HG02840 (cell line): ENCODE results near the gene PELO.
A peak's percentile ranks its signal among the peaks of the same experiment; 100 is the strongest.

Experiments
- ATAC-seq: cut with Tn5 transposase; IDR thresholded peaks from one replicate; pipeline ENCODE4 v1.9.1; 2021; ENCODE audit warnings: mild to moderate bottlenecking, moderate library complexity, moderate number of reproducible peaks; ENCODE audit not compliant: unreplicated experiment, low FRiP score

Gene PELO

DNA sequence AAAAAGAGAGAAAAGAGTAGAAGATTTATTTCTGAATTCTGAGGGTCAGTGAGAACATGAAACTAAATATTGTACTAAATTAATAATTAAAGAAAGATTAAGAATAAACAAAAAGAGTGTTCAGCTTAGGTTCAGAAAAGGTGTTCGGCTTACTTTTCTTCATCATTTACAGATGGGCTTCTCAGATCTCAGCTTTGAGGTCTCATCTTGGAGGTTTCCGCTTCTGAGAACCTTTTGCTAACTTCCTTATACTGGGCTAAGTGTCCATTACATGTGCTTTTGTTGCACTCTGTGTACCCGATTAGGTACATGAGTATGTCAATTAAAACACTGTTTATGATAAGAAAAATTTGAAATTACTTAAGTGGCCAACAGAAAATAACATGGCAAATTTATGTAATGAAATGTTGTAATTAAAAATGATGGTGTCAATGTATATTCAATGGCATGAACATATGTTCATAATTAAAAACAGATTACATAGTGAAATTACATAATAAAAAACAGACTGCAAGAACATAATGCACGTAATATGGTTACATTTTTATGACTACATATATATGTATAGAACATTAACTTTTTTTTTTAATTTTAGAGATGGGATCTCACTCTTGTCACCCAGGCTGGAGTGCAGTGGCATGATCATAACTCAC, 17.3 kb upstream of the PELO start:
- ATAC-seq = no peak

- ATAC-seq = peak; percentile 89
Measured at GRCh38 chr5:52771343-52772039, 16.2 kb upstream of the PELO start.

- ATAC-seq = no peak
Measured at GRCh38 chr5:52772668-52773067, 15.0 kb upstream of the PELO start.

GRCh38 chr5:52773342-52773741, 14.4 kb upstream of the PELO start:
- no peak for ATAC-seq

DNA sequence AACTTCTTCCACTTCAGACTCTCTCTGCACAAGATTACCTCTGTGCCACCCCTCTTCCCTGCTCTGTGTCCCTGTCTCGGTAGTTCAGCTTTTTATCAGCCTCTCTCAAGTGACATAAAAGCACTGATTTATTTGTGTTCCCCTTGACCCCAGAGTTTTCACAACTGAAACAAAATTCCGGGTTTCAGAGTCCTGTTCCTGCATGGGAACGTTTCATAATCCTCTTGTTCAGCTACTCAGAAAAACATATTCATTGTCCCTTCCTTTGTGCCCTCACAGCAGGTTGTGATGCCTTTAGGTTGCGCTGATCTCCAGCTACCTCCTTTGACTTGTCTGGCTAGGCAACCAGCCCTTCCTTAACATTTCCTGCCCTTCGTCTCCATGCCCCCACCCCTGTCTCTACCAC, 13.7 kb upstream of the PELO start:
- no peak for ATAC-seq

DNA sequence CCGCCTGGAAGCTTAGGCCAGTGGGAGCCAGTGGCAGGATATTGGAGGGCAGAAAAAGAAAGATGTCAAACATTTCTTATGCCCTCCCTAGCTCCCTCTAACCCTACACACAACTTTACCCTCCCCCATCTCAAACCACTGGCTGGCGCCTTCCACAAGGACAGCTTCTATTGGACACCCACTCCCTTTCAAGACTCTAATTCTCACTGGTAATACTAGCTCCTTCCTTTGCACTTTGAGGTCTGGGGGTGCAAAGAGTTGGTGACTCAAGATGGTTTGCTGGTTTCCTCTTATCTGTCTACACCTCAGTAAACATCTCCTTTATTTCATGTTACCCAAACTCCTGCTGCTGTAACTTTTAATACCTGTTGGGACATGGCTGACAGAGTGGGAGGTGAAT, 11.6 kb upstream of the PELO start:
- no peak for ATAC-seq

GRCh38 chr5:52777186-52777585, 10.5 kb upstream of the PELO start:
- no peak for ATAC-seq

- ATAC-seq = no peak
Measured at GRCh38 chr5:52778781-52779180, 8.9 kb upstream of the PELO start.

DNA sequence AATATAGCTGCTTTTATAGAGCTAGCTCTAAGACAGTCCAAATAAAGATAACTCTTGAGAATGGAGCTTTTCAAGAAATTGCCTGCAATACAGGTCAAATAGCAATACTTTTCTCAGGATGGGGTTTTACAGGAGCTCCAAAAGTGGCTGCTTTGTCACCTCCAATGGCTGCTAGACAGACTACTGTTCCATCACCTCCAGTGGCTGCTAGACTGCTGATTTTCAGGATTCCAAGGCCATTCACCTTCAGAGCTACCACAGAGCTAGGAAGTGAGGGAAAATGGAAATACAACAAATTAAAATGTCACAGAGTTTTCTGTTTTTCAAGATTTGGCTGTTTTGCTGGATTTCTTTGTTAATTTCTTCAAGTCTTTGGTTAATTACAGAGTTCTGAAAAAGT, 8.5 kb upstream of the PELO start:
- no peak for ATAC-seq

DNA sequence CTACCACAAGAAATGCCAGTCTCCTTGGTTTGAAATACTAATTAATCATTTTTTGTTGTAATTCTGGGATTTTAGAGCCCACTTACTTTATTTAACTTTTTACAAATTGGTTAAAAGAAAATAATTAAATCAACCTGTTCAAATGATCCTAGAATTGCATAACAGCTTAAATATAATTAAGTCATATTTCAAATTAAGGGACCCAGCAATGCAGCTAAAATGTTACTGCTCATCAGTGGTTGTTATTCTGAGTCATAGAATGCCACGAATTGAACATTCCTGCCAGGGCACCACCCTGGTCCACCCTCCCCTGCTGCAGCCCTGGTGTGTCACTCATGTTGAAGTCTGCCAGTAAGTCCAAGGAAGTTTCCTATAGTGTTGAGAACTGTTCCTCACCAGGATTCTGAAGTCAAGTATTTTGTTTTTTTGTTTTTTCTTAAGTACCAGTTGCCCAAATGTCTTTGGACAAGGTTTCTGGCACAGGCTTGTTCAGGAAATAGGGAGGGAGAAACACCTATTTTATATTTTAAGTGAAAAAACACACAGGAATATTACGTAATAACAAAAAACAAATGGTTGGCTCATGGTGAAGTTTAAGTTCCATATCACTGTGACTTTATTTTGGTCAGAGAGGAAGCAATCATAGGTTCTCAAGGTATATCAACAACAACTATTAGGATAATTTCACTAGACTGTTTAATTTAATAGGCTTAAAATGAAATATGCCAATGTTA, 4.3 kb upstream of the PELO start:
- no peak for ATAC-seq

GRCh38 chr5:52784737-52785136, 3.0 kb upstream of the PELO start:
- ATAC-seq = no peak

GRCh38 chr5:52786391-52786790, 1.3 kb upstream of the PELO start:
- ATAC-seq = no peak

DNA sequence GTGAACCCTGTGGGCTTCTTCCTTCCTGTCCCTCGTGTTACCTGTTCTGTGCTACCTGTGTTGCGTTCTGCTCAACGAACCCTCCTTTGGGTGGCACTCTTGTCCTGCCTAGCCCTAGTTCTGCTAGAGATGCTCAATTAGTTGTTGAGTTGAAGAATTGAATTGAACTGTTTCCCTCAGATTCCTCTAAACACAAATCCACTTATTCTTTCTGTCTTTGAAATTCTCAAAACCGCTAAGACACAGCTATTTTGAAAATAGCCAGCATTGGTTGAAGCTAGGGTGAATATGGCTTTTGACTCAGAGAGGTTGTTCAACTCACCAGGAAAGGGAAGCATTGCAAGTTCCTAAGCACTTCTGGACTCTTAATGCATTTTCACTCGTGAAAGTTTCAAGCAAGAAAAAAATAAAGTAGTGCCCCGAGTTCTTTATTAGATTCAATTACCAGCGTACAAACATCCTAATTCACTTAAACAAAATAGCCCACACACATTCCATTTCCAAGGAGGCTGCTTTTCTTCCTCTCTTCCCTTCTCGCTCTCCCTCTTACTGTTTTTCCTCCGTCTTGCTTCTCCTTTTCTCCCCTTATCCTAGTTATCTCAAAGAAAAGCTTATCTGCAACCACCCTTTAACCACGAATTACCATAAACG, 642 bp upstream of the PELO start:
- no peak for ATAC-seq

GRCh38 chr5:52788505-52788821, 747 bp downstream of the PELO start:
- no peak for ATAC-seq

GRCh38 chr5:52789378-52789777, 1.7 kb downstream of the PELO start:
- no peak for ATAC-seq

DNA sequence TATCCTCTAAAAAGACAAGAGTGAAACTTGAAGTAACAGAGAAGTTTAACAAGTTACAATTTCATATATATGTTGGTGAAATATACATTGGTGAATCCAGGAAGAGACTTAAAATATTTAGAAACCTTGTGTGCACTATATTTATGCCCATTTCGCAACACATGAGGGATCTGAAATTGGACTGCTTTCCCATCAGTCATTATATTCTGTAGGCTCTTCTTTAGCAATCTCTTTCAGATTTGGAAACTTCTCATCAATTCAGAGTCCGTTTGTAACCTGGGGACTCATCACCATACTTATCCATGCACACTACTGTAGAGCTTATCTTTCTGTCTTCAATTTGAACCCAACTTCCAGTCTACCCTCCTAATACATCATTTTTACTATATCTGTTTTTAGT, 2.1 kb downstream of the PELO start:
- no peak for ATAC-seq

DNA sequence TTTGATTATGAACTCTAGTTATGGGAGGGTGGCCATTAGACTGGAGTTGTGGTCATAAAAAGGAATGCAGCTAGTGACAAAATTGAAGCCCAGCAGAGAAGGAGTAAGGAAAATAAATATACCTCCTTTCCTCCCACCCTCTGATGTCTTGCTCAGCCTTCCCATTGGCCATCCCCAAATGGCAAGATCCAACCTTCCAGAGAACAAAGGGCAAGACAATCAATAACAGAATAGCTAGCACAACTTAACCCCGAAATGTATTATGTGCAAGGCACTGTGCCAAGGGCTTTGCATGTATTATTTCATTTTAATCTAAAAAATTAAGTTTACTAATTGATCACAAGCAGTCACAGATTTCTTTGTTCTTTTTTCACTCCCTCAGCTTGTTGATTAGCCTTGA, 3.6 kb downstream of the PELO start:
- no peak for ATAC-seq

DNA sequence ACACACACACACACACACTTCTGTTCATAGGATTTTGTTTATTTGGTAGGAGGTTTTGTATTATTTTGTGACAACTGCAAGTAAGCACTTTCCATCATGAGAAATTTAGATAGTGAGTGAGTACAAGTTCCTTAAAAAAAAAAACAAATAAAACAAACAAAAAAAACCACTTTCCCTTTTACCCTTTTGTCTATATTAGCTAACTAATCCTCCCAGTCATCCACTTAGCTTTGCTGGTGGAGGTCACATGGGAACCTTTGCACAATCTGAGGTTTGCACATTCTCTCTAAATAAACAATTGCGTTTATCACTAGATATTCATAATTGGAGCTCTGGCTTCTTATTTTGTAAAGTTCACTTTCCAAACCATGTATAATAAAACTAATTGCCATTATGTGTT, 6.8 kb downstream of the PELO start:
- ATAC-seq = no peak

GRCh38 chr5:52796031-52796430, 8.3 kb downstream of the PELO start:
- no peak for ATAC-seq

DNA sequence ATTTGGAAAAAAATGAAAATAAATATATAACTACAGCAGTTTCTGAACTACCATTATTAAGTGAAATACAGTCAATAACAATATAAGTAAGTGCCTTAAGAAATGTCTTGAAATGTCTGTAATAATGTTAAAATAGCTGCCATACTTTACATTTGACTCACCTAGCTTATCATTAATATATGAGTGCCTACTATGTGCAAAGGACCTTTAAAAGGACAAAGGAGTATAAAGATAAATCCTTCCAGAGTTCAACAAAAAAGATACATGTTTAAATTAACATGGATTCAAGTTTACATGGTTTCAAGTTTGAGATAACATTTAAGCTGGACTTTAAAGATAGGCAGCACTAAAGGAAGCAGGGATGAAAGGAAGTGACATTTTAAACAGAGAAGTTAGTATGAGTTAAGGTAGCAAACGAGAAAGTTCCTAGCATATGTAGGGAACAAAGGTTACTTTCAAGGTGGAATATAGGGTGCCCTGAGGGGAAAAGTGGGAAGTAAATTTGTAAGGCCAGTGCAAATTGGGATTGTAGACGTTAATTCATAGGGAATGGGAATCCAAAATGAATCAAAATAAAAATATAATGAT, 8.9 kb downstream of the PELO start:
- no peak for ATAC-seq

- ATAC-seq = no peak
Measured at GRCh38 chr5:52798938-52799337, 11.2 kb downstream of the PELO start.
